IMR-90 (cell line): ENCODE results near the gene TNFRSF21. TPM values are rescaled to one million over a fixed set of nuclear protein-coding genes. Genes with fewer than 3 reads are reported as not detected.

Experiments used
- ATAC-seq: fragments of 200-7000 bp; cut with Tn5 transposase; 2 replicates; pipeline ENCODE4 v1.9.1; 2020; ENCODE audit warnings: low read depth, mild to moderate bottlenecking, moderate library complexity
- BruUV-seq: library from RNA; stranded (reverse); fragments of 400-500 nt; replicated peaks from 2 replicates; lab custom pipeline; 2021; lab: Mats Ljungman, UMichigan
- CTCF ChIA-PET: fragments of 300-600 bp; formaldehyde crosslinking; extraction: SDS; loops from one replicate; lab custom pipeline; 2021; ENCODE audit warnings: antibody characterized with exemption; lab: Yijun Ruan, JAX
- POLR2A ChIA-PET: fragments of 300-600 bp; sonication (Branson Sonifier 250); formaldehyde crosslinking; loops from one replicate; lab custom pipeline; 2022; ENCODE audit warnings: antibody characterized with exemption; ENCODE audit not compliant: unreplicated experiment; lab: Charles Lee
- DNase-seq: peaks from one replicate; pipeline ENCODE4 v3.0.0; 2013
- H2AFZ ChIP-seq: replicated peaks from 2 replicates; pipeline ENCODE3; 2013; ENCODE audit warnings: low read length, mild to moderate bottlenecking; ENCODE audit not compliant: poor library complexity
- H2AK5ac ChIP-seq: 2 replicates; pipeline ENCODE4 v1.6.1; 2013; ENCODE audit warnings: low read depth, low read length, inconsistent platforms
- H2AK9ac ChIP-seq: replicated peaks from 2 replicates; pipeline ENCODE3; 2013; ENCODE audit warnings: mild to moderate bottlenecking, low read depth, low read length, moderate library complexity; ENCODE audit not compliant: poor library complexity
- H2BK120ac ChIP-seq: 2 replicates; pipeline ENCODE4 v1.6.1; 2013; ENCODE audit warnings: low read depth, low read length, inconsistent platforms
- H2BK15ac ChIP-seq: 3 replicates; pipeline ENCODE4 v1.6.1; 2013; ENCODE audit warnings: low read depth, low read length, inconsistent platforms
- H2BK20ac ChIP-seq: 2 replicates; pipeline ENCODE4 v1.6.1; 2013; ENCODE audit warnings: low read depth, mild to moderate bottlenecking, inconsistent platforms, low read length, moderate library complexity
- H2BK5ac ChIP-seq: 2 replicates; pipeline ENCODE4 v1.6.1; 2013; ENCODE audit warnings: mild to moderate bottlenecking, low read depth, low read length, inconsistent platforms; ENCODE audit not compliant: poor library complexity, severe bottlenecking
- H3K14ac ChIP-seq: replicated peaks from 2 replicates; pipeline ENCODE4 v1.6.1; 2013; ENCODE audit warnings: low read depth, low read length, inconsistent platforms
- H3K18ac ChIP-seq: 2 replicates; pipeline ENCODE4 v1.6.1; 2013; ENCODE audit warnings: low read depth, low read length, control low read depth
- H3K23ac ChIP-seq: 2 replicates; pipeline ENCODE4 v1.6.1; 2013; ENCODE audit warnings: low read depth, low read length, inconsistent platforms
- H3K27ac ChIP-seq: 2 replicates; pipeline ENCODE4 v1.5.1; 2013; ENCODE audit warnings: mild to moderate bottlenecking, control low read depth, low read length; ENCODE audit not compliant: insufficient read depth
- H3K27me3 ChIP-seq: 2 replicates; pipeline ENCODE4 v1.6.1; 2013; ENCODE audit warnings: low read length; ENCODE audit not compliant: control insufficient read depth, insufficient read depth
- H3K36me3 ChIP-seq: 2 replicates; pipeline ENCODE4 v1.6.1; 2013; ENCODE audit warnings: low read length, mixed read lengths; ENCODE audit not compliant: control insufficient read depth, insufficient read depth
- H3K4ac ChIP-seq: 2 replicates; pipeline ENCODE4 v1.6.1; 2013; ENCODE audit warnings: low read depth, low read length, inconsistent platforms
- H3K4me1 ChIP-seq: 2 replicates; pipeline ENCODE4 v1.6.1; 2013; ENCODE audit warnings: low read length, mixed read lengths; ENCODE audit not compliant: control insufficient read depth, insufficient read depth
- H3K4me2 ChIP-seq: 2 replicates; pipeline ENCODE4 v1.6.1; 2013; ENCODE audit warnings: low read depth, mild to moderate bottlenecking, control low read depth, low read length, moderate library complexity
- H3K4me3 ChIP-seq: 2 replicates; pipeline ENCODE4 v1.5.1; 2013; ENCODE audit warnings: low read depth, mild to moderate bottlenecking, control low read depth, low read length, moderate library complexity; ENCODE audit not compliant: insufficient read depth
- H3K56ac ChIP-seq: 2 replicates; pipeline ENCODE4 v1.6.1; 2013; ENCODE audit warnings: low read length, inconsistent platforms; ENCODE audit not compliant: insufficient read depth; ENCODE audit errors: extremely low read depth
- H3K79me1 ChIP-seq, 2 experiments: 2 replicates each; pipeline ENCODE4 v1.6.1; 2013; ENCODE audit warnings: low read length in 2 of 2, inconsistent platforms in 1 of 2, low read depth in 1 of 2
- H3K9ac ChIP-seq: 2 replicates; pipeline ENCODE4 v1.6.1; 2013; ENCODE audit warnings: low read depth, low read length, control low read depth
- H3K9me1 ChIP-seq: 2 replicates; pipeline ENCODE4 v1.6.1; 2013; ENCODE audit warnings: low read length, inconsistent platforms; ENCODE audit not compliant: insufficient read depth
- H3K9me3 ChIP-seq: 2 replicates; pipeline ENCODE4 v1.6.1; 2013; ENCODE audit warnings: low read length; ENCODE audit not compliant: control insufficient read depth, insufficient read depth
- H4K20me1 ChIP-seq: 2 replicates; pipeline ENCODE4 v1.6.1; 2013; ENCODE audit warnings: low read length, inconsistent platforms; ENCODE audit not compliant: insufficient read depth
- H4K5ac ChIP-seq: 2 replicates; pipeline ENCODE4 v1.6.1; 2013; ENCODE audit warnings: mild to moderate bottlenecking, low read depth, low read length, control low read depth
- H4K8ac ChIP-seq, 2 experiments: 2 replicates each; pipeline ENCODE4 v1.6.1; 2013; ENCODE audit warnings: low read depth in 2 of 2, low read length in 2 of 2, control low read depth in 1 of 2, inconsistent platforms in 1 of 2
- H4K91ac ChIP-seq: 2 replicates; pipeline ENCODE4 v1.6.1; 2013; ENCODE audit warnings: low read depth, low read length, inconsistent platforms; ENCODE audit not compliant: insufficient read depth
- RAD21 ChIP-seq: IDR thresholded peaks from 2 replicates; pipeline ENCODE4 v1.6.1; 2012; ENCODE audit warnings: low read length, improper control_type of control experiment
- RFX5 ChIP-seq: IDR thresholded peaks from 2 replicates; pipeline ENCODE4 v1.8.0; 2012; ENCODE audit warnings: low read depth, mild to moderate bottlenecking, low read length, moderate library complexity
- SMC3 ChIP-seq: fragments of 150-350 bp; IDR thresholded peaks from 2 replicates; pipeline ENCODE4 v1.6.1; 2016; ENCODE audit warnings: low read depth, mild to moderate bottlenecking, antibody characterized with exemption, low read length, moderate library complexity
- dilution Hi-C: fragments of 300-500 bp; cut with HindIII; formaldehyde crosslinking; loops from one replicate; pipeline ENCODE4 v1.14.3; 2018; ENCODE audit warnings: low sequenced_read_pairs; ENCODE audit not compliant: unreplicated experiment
- in situ Hi-C: fragments of 300-500 bp; cut with MboI; formaldehyde crosslinking; loops from 3 replicates; pipeline ENCODE4 v1.14.3; 2019; ENCODE audit warnings: low sequenced_read_pairs, inconsistent platforms, mixed read lengths
- intact Hi-C: fragments of 100-400 bp; cut with micrococcal nuclease; formaldehyde crosslinking; loops from 2 replicates; pipeline ENCODE4 v1.10.0; 2022
- polyA plus RNA-seq, 3 experiments: library from polyadenylated mRNA; depleted of rRNA; stranded (reverse); fragments of >200 nt; gene quantifications; 2 replicates each; pipeline ENCODE4 v1.2.3, GENCODE V29; 2012; ENCODE audit warnings: low replicate concordance in 1 of 3
- total RNA-seq: library from RNA; depleted of rRNA; stranded (reverse); fragments of >200 nt; gene quantifications from 2 replicates; pipeline ENCODE4 v1.2.3, GENCODE V29; 2012

The TNFRSF21 gene
- total and polyA plus RNA-seq, 2 of the 4 experiments (the other 2 are of a cell fraction), result 2.9 to 6.9 TPM

DNA sequence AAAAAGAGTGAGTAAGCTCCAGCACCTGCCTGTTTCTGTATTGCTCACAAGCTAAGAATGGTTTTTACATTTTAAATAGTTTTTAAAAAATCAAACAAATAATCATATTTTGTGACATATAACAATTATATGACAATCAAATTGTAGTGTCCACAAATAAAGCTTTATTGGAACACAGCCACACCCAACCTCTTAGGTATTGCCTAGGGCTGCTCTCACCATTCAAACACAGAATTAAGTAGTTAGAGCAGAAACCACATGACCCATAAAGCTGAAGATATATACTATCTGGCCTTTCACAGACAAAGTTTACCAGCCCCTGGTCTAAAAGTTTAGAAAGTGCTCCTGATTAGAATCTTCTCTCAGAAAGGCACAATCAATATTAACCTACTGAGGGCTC, 11.2 kb downstream of the TNFRSF21 start:
- ATAC-seq, result no peak
- no peak overlapping the region for H3K9ac ChIP-seq

More for the DNA sequence above, 11.2 kb downstream of the TNFRSF21 start:
- DNase-seq, result no peak
- in situ Hi-C loops (no loop called here), dilution Hi-C loops (no loop called here), intact Hi-C loops (no loop called here)
- POLR2A ChIA-PET, result interaction anchor here (0.6 kb wide), 1 partner anchor 163 kb away, joined by 4 read pairs; no protein-coding TSS in a partner anchor
- H2AK5ac ChIP-seq, result no peak overlapping the region
- peaks cover 11 to 15% of the 10 kb centered on the region in 2 experiments; a peak in 3 of 4 replicates for H3K79me1 ChIP-seq
- no peak overlapping the region for H3K56ac ChIP-seq
- no peak overlapping the region for H2BK120ac ChIP-seq
- H2AK9ac ChIP-seq, result no peak overlapping the region
- 0 out of 2 replicates have a peak, but pooled peaks cover 2% of the 10 kb centered on the region for H3K4me1 ChIP-seq
- no peak overlapping the region for H2BK5ac ChIP-seq
- no TSS peak for BruUV-seq
- H4K5ac ChIP-seq, result no peak overlapping the region
- no peaks in the 10 kb centered on the region; the same call in 1 of the 2 replicates for H3K9me1 ChIP-seq
- no peak overlapping the region for H2BK15ac ChIP-seq
- H3K36me3 ChIP-seq, result no peaks in the 10 kb centered on the region
- H3K23ac ChIP-seq, result no peak overlapping the region
- CTCF ChIA-PET, result no interaction called here
- no peak overlapping the region for H3K14ac ChIP-seq
- no peak overlapping the region for H4K91ac ChIP-seq
- H3K27me3 ChIP-seq, result no peaks in the 10 kb centered on the region
- peaks cover 3% of the 10 kb centered on the region; the same call in 1 of the 2 replicates for H4K20me1 ChIP-seq
- H3K4ac ChIP-seq, result no peak overlapping the region
- no peak overlapping the region for H3K4me3 ChIP-seq
- no peak overlapping the region for H3K27ac ChIP-seq
- no peak overlapping the region for H3K4me2 ChIP-seq
- no peaks in the 10 kb centered on the region for H3K9me3 ChIP-seq
- no peak overlapping the region for H4K8ac ChIP-seq
- H2AFZ ChIP-seq, result no peak overlapping the region
- no peak overlapping the region for H3K18ac ChIP-seq
- TF ChIP-seq RAD21 (no peak), RFX5 (no peak), SMC3 (no peak)
- H2BK20ac ChIP-seq, result no peak overlapping the region
